Thymus (tissue), 11 donors: Measurements from ENCODE around the gene TTLL11. TPM values are rescaled to one million over a fixed set of nuclear protein-coding genes. Genes with fewer than 3 reads are reported as not detected.

ENCODE experiments used
- DNase-seq, 9 donors: peaks; one replicate each; pipeline ENCODE4 v3.0.0-alpha.2; 2013; ENCODE audit warnings: low spot score in 9 of 9, low read depth in 6 of 9, missing footprints in 1 of 9
- H3K27ac ChIP-seq, 2 donors: one replicate each; pipeline ENCODE4 v1.5.1; 2013; ENCODE audit warnings: control low read depth in 1 of 2, low read depth in 1 of 2, low read length in 1 of 2, mild to moderate bottlenecking in 1 of 2, moderate library complexity in 1 of 2
- H3K27me3 ChIP-seq, 2 donors: one replicate each; pipeline ENCODE4 v1.5.1; 2013; ENCODE audit warnings: low read length in 1 of 2; ENCODE audit not compliant: control insufficient read depth in 2 of 2, insufficient read depth in 1 of 2
- H3K36me3 ChIP-seq, 2 donors: one replicate each; pipeline ENCODE4 v1.5.1; 2013; ENCODE audit warnings: low read length in 1 of 2, mild to moderate bottlenecking in 1 of 2, moderate library complexity in 1 of 2; ENCODE audit not compliant: control insufficient read depth in 2 of 2, insufficient read depth in 2 of 2
- H3K4me1 ChIP-seq, 2 donors: one replicate each; pipeline ENCODE4 v1.5.1; 2013; ENCODE audit warnings: low read length in 2 of 2; ENCODE audit not compliant: control insufficient read depth in 2 of 2, insufficient read depth in 2 of 2
- H3K4me3 ChIP-seq, 2 donors: one replicate each; pipeline ENCODE4 v1.5.1; 2013; ENCODE audit warnings: low read length in 2 of 2, control low read depth in 1 of 2, mild to moderate bottlenecking in 1 of 2
- H3K9me3 ChIP-seq, 2 donors: one replicate each; pipeline ENCODE4 v1.5.1; 2013; ENCODE audit warnings: low read length in 1 of 2, mild to moderate bottlenecking in 1 of 2; ENCODE audit not compliant: control insufficient read depth in 2 of 2, insufficient read depth in 1 of 2
- WGBS: extraction: QIAGEN DNeasy Blood & Tissue Kit; methylation state at CpG from one replicate; pipeline ENCODE4 v1.1.7; 2013; 5-methylcytosine and 5-hydroxymethylcytosine counted together
- polyA plus RNA-seq: library from polyadenylated mRNA; stranded (reverse); fragments of 200-250 nt; gene quantifications from one replicate; pipeline ENCODE4 v1.2.3, GENCODE V29; 2013
- total RNA-seq: library from RNA; stranded (reverse); fragments of 120-200 nt; gene quantifications from one replicate; pipeline ENCODE4 v1.2.4, GENCODE V29; 2013
- donor health status: healthy.

Gene TTLL11
- total and polyA plus RNA-seq, 2 donors: 2.1 to 4.0 TPM

GRCh38 chr9:121811140-121811539, 282.0 kb downstream of the TTLL11 start:
- H3K4me1 ChIP-seq: no peaks in the 10 kb centered on the region
- WGBS: 83% methylated on average over 9 of the region's 9 CpGs
- no peaks in the 10 kb centered on the region for H3K36me3 ChIP-seq
- no peaks in the 10 kb centered on the region for H3K27me3 ChIP-seq
- H3K27ac ChIP-seq: no peak overlapping the region
- no peak overlapping the region for H3K4me3 ChIP-seq
- no peak for DNase-seq
- H3K9me3 ChIP-seq: no peaks in the 10 kb centered on the region

- Histone ChIP-seq H3K27me3 (no peaks in the 10 kb centered on the region), H3K36me3 (no peaks in the 10 kb centered on the region), H3K4me1 (no peaks in the 10 kb centered on the region), H3K4me3 (no peak overlapping the region), H3K9me3 (no peaks in the 10 kb centered on the region), H3K27ac (no peak overlapping the region)
- WGBS: 94% methylated on average over 3 of the region's 3 CpGs
- no peak for DNase-seq
Observed at GRCh38 chr9:121810489-121810888, 282.6 kb downstream of the TTLL11 start.

- no peaks in the 10 kb centered on the region for H3K4me1 ChIP-seq
- H3K4me3 ChIP-seq: no peak overlapping the region
- no peaks in the 10 kb centered on the region for H3K9me3 ChIP-seq
- H3K27me3 ChIP-seq: no peaks in the 10 kb centered on the region
- H3K27ac ChIP-seq: no peak overlapping the region
- H3K36me3 ChIP-seq: no peaks in the 10 kb centered on the region
- no peak for DNase-seq
- 90% methylated on average over 15 of the region's 15 CpGs for WGBS
Observed at GRCh38 chr9:121809356-121810050, 283.6 kb downstream of the TTLL11 start.

GRCh38 chr9:121808781-121809180, 284.3 kb downstream of the TTLL11 start:
- no peaks in the 10 kb centered on the region for H3K9me3 ChIP-seq
- WGBS: 95% methylated on average over 4 of the region's 4 CpGs

GRCh38 chr9:121807823-121808278, 285.3 kb downstream of the TTLL11 start:
- Histone ChIP-seq H3K36me3 (no peaks in the 10 kb centered on the region), H3K9me3 (no peaks in the 10 kb centered on the region), H3K27me3 (no peaks in the 10 kb centered on the region), H3K4me1 (no peaks in the 10 kb centered on the region), H3K4me3 (no peak overlapping the region), H3K27ac (no peak overlapping the region)
- WGBS: 94% methylated on average over 16 of the region's 16 CpGs
- no peak for DNase-seq

More at GRCh38 chr9:121808781-121809180, 284.3 kb downstream of the TTLL11 start:
- DNase-seq: no peak
- Histone ChIP-seq H3K4me1 (no peaks in the 10 kb centered on the region), H3K27ac (no peak overlapping the region), H3K27me3 (no peaks in the 10 kb centered on the region), H3K36me3 (no peaks in the 10 kb centered on the region), H3K4me3 (no peak overlapping the region)

GRCh38 chr9:121807069-121807822, 285.9 kb downstream of the TTLL11 start:
- H3K27ac ChIP-seq: no peak overlapping the region
- H3K27me3 ChIP-seq: peaks cover 0 to 2% of the 10 kb centered on the region in 2 donors
- H3K4me3 ChIP-seq: no peak overlapping the region
- DNase-seq: no peak
- H3K9me3 ChIP-seq: no peaks in the 10 kb centered on the region
- no peaks in the 10 kb centered on the region for H3K36me3 ChIP-seq
- WGBS: 86% methylated on average over 12 of the region's 12 CpGs
- no peaks in the 10 kb centered on the region for H3K4me1 ChIP-seq

GRCh38 chr9:121802753-121803152, 290.4 kb downstream of the TTLL11 start:
- Histone ChIP-seq H3K27me3 (peaks cover 0 to 2% of the 10 kb centered on the region in 2 donors), H3K4me3 (no peak overlapping the region), H3K9me3 (no peaks in the 10 kb centered on the region), H3K27ac (no peak overlapping the region), H3K36me3 (no peaks in the 10 kb centered on the region), H3K4me1 (no peaks in the 10 kb centered on the region)
- no peak for DNase-seq
- WGBS: 90% methylated on average over 5 of the region's 5 CpGs

- Histone ChIP-seq H3K27ac (no peak overlapping the region), H3K4me1 (no peaks in the 10 kb centered on the region), H3K36me3 (no peaks in the 10 kb centered on the region), H3K9me3 (no peaks in the 10 kb centered on the region), H3K27me3 (peaks cover 0 to 2% of the 10 kb centered on the region in 2 donors), H3K4me3 (no peak overlapping the region)
- DNase-seq: no peak
- 90% methylated on average over 3 of the region's 3 CpGs for WGBS
Observed at GRCh38 chr9:121801579-121801978, 291.5 kb downstream of the TTLL11 start.

GRCh38 chr9:121800376-121800775, 292.7 kb downstream of the TTLL11 start:
- H3K36me3 ChIP-seq: no peaks in the 10 kb centered on the region
- WGBS: 96% methylated on average over 10 of the region's 10 CpGs
- DNase-seq: no peak
- no peaks in the 10 kb centered on the region for H3K4me1 ChIP-seq
- H3K9me3 ChIP-seq: no peaks in the 10 kb centered on the region
- peaks cover 0 to 2% of the 10 kb centered on the region in 2 donors for H3K27me3 ChIP-seq
- no peak overlapping the region for H3K4me3 ChIP-seq
- no peak overlapping the region for H3K27ac ChIP-seq
